Panc1 (cell line): Measurements from ENCODE around the gene PGPEP1. TPM values are rescaled to one million over a fixed set of nuclear protein-coding genes. Genes with fewer than 3 reads are reported as not detected.

ENCODE experiments used
- ATAC-seq: fragments of 200-7000 bp; cut with Tn5 transposase; 2 replicates; pipeline ENCODE4 v1.9.1; 2020; ENCODE audit warnings: mild to moderate bottlenecking, moderate library complexity
- BruUV-seq: library from RNA; stranded (reverse); fragments of 400-500 nt; replicated peaks from 2 replicates; lab custom pipeline; 2021; lab: Mats Ljungman, UMichigan
- CTCF ChIA-PET: fragments of 300-600 bp; sonication (Branson Sonifier 250); formaldehyde crosslinking; loops from one replicate; lab custom pipeline; 2022; ENCODE audit warnings: antibody characterized with exemption; lab: Charles Lee
- POLR2A ChIA-PET: fragments of 300-600 bp; sonication (Branson Sonifier 250); formaldehyde crosslinking; loops from one replicate; lab custom pipeline; 2022; ENCODE audit warnings: antibody characterized with exemption; lab: Charles Lee
- DNase-seq: peaks from one replicate; pipeline ENCODE4 v3.0.0-alpha.2; 2010; ENCODE audit warnings: low read depth, low spot score
- H3K27ac ChIP-seq: 2 replicates; pipeline ENCODE4 v1.5.1; 2011; ENCODE audit warnings: mild to moderate bottlenecking, low read length, inconsistent platforms
- H3K27me3 ChIP-seq: fragments of 200-500 bp; sonication (Bioruptor generic); 2 replicates; pipeline ENCODE4 v1.6.0; 2014; ENCODE audit warnings: low read length, inconsistent platforms; ENCODE audit not compliant: control insufficient read depth, insufficient read depth
- H3K36me3 ChIP-seq: fragments of 200-500 bp; sonication (Bioruptor generic); 2 replicates; pipeline ENCODE4 v1.5.1; 2014; ENCODE audit warnings: inconsistent platforms, mild to moderate bottlenecking, low read length, moderate library complexity; ENCODE audit not compliant: control insufficient read depth, insufficient read depth
- H3K4me1 ChIP-seq: 2 replicates; pipeline ENCODE4 v1.5.1; 2011; ENCODE audit warnings: inconsistent platforms, mild to moderate bottlenecking, low read length, moderate library complexity; ENCODE audit not compliant: control insufficient read depth, insufficient read depth
- H3K4me3 ChIP-seq, 2 experiments: 2 replicates each; pipeline ENCODE4 v1.5.1; 2011 to 2012; ENCODE audit warnings: low read depth in 2 of 2, low read length in 2 of 2, mild to moderate bottlenecking in 2 of 2, inconsistent platforms in 1 of 2, moderate library complexity in 1 of 2
- H3K9me3 ChIP-seq: fragments of 200-500 bp; sonication (Bioruptor generic); 2 replicates; pipeline ENCODE4 v1.5.1; 2014; ENCODE audit warnings: low read depth, mild to moderate bottlenecking, inconsistent platforms, low read length, moderate library complexity; ENCODE audit not compliant: control insufficient read depth, insufficient read depth
- POLR2AphosphoS5 ChIP-seq: IDR thresholded peaks from 2 replicates; pipeline ENCODE4 v1.6.1; 2012; ENCODE audit warnings: mild to moderate bottlenecking, low read depth, low read length, moderate library complexity
- SIN3A ChIP-seq: IDR thresholded peaks from 2 replicates; pipeline ENCODE4 v1.6.1; 2012; ENCODE audit warnings: low read depth, mild to moderate bottlenecking, low read length, moderate library complexity, borderline replicate concordance; ENCODE audit not compliant: insufficient read depth
- TCF7L2 ChIP-seq: IDR thresholded peaks from 2 replicates; pipeline ENCODE4 v1.6.1; 2011; ENCODE audit warnings: mild to moderate bottlenecking, low read depth, low read length, inconsistent platforms
- in situ Hi-C: cut with HindIII; loops from 2 replicates; pipeline ENCODE4 v1.10.0; 2016; ENCODE audit warnings: low sequenced_read_pairs, low pct_unique_long_range_greater_than_20kb
- intact Hi-C: fragments of 100-400 bp; cut with micrococcal nuclease; formaldehyde crosslinking; loops from one replicate; pipeline ENCODE4 v1.10.0; 2022; ENCODE audit not compliant: unreplicated experiment
- total RNA-seq: library from RNA; stranded (reverse); gene quantifications from one replicate; pipeline ENCODE4 v1.2.1, GENCODE V29; 2021; ENCODE audit not compliant: unreplicated experiment
- TF ChIP-seq, protein P1 (sequence below): fragments of 450-650 bp; IDR thresholded peaks from 2 replicates; pipeline ENCODE4 v1.5.1; 2017; ENCODE audit warnings: mild to moderate bottlenecking
- TF ChIP-seq, protein P2 (sequence below), 2 experiments: IDR thresholded peaks; 2 replicates each; pipeline ENCODE4 v1.6.1; 2011 to 2012; ENCODE audit warnings: low read depth in 2 of 2, control low read depth in 1 of 2, low read length in 1 of 2, mild to moderate bottlenecking in 1 of 2, moderate library complexity in 1 of 2; ENCODE audit not compliant: insufficient read depth in 1 of 2

The PGPEP1 gene
- total RNA-seq, 1 experiment from 2014 or later, result 36.3 TPM

DNA sequence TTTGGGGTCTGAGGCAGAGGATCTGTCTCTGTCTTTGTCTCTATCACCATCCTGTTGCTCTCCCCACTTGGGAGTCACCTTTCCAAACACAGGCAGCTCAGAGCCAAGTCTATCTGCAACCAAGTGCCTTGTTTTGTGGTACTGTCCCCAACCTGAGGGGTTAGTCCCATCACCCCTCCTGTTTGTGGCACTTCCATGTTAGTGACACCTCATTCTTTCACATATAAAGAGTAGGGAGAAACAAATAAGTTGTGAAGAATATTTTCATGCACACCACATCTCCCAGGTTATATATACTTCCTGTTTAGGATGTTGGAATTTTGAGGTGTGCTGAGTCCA lies 49.3 kb downstream of the PGPEP1 start:
- DNase-seq, result no peak
- TF ChIP-seq, protein P1, sequence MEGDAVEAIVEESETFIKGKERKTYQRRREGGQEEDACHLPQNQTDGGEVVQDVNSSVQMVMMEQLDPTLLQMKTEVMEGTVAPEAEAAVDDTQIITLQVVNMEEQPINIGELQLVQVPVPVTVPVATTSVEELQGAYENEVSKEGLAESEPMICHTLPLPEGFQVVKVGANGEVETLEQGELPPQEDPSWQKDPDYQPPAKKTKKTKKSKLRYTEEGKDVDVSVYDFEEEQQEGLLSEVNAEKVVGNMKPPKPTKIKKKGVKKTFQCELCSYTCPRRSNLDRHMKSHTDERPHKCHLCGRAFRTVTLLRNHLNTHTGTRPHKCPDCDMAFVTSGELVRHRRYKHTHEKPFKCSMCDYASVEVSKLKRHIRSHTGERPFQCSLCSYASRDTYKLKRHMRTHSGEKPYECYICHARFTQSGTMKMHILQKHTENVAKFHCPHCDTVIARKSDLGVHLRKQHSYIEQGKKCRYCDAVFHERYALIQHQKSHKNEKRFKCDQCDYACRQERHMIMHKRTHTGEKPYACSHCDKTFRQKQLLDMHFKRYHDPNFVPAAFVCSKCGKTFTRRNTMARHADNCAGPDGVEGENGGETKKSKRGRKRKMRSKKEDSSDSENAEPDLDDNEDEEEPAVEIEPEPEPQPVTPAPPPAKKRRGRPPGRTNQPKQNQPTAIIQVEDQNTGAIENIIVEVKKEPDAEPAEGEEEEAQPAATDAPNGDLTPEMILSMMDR, result no peak
- TF ChIP-seq TCF7L2 (no peak), SIN3A (no peak), POLR2AphosphoS5 (no peak)
- TF ChIP-seq, protein P2, sequence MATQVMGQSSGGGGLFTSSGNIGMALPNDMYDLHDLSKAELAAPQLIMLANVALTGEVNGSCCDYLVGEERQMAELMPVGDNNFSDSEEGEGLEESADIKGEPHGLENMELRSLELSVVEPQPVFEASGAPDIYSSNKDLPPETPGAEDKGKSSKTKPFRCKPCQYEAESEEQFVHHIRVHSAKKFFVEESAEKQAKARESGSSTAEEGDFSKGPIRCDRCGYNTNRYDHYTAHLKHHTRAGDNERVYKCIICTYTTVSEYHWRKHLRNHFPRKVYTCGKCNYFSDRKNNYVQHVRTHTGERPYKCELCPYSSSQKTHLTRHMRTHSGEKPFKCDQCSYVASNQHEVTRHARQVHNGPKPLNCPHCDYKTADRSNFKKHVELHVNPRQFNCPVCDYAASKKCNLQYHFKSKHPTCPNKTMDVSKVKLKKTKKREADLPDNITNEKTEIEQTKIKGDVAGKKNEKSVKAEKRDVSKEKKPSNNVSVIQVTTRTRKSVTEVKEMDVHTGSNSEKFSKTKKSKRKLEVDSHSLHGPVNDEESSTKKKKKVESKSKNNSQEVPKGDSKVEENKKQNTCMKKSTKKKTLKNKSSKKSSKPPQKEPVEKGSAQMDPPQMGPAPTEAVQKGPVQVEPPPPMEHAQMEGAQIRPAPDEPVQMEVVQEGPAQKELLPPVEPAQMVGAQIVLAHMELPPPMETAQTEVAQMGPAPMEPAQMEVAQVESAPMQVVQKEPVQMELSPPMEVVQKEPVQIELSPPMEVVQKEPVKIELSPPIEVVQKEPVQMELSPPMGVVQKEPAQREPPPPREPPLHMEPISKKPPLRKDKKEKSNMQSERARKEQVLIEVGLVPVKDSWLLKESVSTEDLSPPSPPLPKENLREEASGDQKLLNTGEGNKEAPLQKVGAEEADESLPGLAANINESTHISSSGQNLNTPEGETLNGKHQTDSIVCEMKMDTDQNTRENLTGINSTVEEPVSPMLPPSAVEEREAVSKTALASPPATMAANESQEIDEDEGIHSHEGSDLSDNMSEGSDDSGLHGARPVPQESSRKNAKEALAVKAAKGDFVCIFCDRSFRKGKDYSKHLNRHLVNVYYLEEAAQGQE (IDR thresholded peaks at IDR 0.05; ENCODE audit: insufficient read depth in 1 of 2, low read depth in 2 of 2, low read length in 1 of 2), result no peak
- Histone ChIP-seq H3K4me3 (peak overlapping the region; percentile 72 to 96), H3K27ac (peak overlapping the region; percentile 82), H3K9me3 (no peaks in the 10 kb centered on the region), H3K36me3 (peaks cover 3% of the 10 kb centered on the region; the same call in 1 of the 2 replicates), H3K4me1 (peaks cover 11% of the 10 kb centered on the region), H3K27me3 (no peaks in the 10 kb centered on the region)
- no peak for ATAC-seq
- ChIA-PET POLR2A (no interaction called here), CTCF (interaction anchor here (0.9 kb wide), 1 partner anchor 37 kb away, joined by 4 read pairs; no protein-coding TSS in a partner anchor)
- BruUV-seq, result no TSS peak
- in situ Hi-C loops (no loop called here), intact Hi-C loops (loop anchor here (10.0 kb wide), 1 partner anchor 1085 kb away; the partner anchor contains the start of genes ABHD8, DDA1 and MRPL34)

DNA sequence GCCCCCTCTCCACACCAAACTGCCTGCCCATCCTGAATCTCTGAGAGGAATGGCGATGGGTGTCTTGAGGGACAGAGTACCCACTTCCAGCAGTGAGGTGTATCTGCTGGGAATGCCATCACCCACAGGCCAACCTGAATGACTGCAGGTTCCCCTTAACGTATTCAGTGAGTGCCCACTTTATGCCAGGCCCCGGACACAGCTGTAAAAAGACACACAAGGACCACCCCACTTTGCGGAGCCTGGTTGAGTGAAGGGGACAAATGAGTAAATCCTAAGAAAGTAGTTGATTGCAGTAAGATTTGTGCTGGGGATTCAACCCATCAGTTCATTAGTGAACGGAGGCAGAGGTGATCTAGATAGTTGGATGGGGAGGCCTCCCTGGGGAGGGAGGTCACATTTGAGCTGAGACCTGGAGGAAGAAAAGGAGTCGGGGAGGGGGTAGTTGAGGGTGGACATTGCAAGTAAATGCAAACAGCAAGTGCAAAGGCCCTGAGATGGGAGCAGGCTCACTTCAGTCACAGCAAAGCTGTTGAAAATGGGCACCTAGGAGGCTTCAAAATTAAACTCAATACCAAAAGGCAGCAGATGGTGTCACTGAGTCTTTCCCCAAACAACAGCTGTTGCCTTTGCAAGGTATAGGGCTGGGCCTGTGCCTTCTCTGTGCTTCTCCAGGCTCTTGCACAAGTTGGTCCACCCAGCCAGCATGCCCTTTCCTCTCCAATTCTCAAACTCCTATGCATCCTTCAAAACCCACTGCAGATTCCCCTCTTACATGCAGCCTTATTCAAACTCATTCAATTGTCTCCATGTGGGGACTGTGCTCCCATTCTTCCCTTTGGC lies 49.9 kb downstream of the PGPEP1 start:
- CTCF ChIA-PET, result interaction anchor here (0.9 kb wide), 1 partner anchor 38 kb away, joined by 4 read pairs; no protein-coding TSS in a partner anchor

More for the DNA sequence above, 49.9 kb downstream of the PGPEP1 start:
- POLR2A ChIA-PET, result interaction anchor here (0.5 to 0.8 kb wide), 2 partner anchors 8 to 90 kb away, joined by 3 read pairs; no protein-coding TSS in a partner anchor
- Histone ChIP-seq H3K27me3 (no peaks in the 10 kb centered on the region), H3K36me3 (peaks cover 3% of the 10 kb centered on the region; the same call in 1 of the 2 replicates), H3K4me3 (peak overlapping the region; percentile 72 to 96; a peak in 3 of 4 replicates), H3K9me3 (no peaks in the 10 kb centered on the region), H3K27ac (peak overlapping the region; percentile 82), H3K4me1 (peaks cover 9% of the 10 kb centered on the region)
- no peak; the same call in 1 of the 2 replicates for TF ChIP-seq SIN3A
- TF ChIP-seq POLR2AphosphoS5, result peak; percentile 87
- TF ChIP-seq, protein P2 (IDR thresholded peaks at IDR 0.05; ENCODE audit: insufficient read depth in 1 of 2, low read depth in 2 of 2, low read length in 1 of 2), result no peak
- TF ChIP-seq TCF7L2, result no peak
- TF ChIP-seq, protein P1, result no peak
- no peak for ATAC-seq
- no TSS peak for BruUV-seq
- no peak for DNase-seq
- in situ Hi-C loops, result no loop called here
- intact Hi-C loops, result loop anchor here (10.0 kb wide), 1 partner anchor 1085 kb away; the partner anchor contains the start of genes ABHD8, DDA1 and MRPL34
